Activated effector memory CD4-positive, alpha-beta T cell treated with Interleukin-2 at 50 U/mL for 16 hours (primary cell): ENCODE results near the gene ACAA1.
"Not testable (repeated sequence)": the region's sequence is repeated elsewhere in the genome, so short reads cannot be mapped to it uniquely, and the experiment has no call there.

ENCODE experiments used
- DNase-seq: peaks from one replicate; pipeline ENCODE4 v3.0.0-alpha.2; 2020

ACAA1 gene

DNA sequence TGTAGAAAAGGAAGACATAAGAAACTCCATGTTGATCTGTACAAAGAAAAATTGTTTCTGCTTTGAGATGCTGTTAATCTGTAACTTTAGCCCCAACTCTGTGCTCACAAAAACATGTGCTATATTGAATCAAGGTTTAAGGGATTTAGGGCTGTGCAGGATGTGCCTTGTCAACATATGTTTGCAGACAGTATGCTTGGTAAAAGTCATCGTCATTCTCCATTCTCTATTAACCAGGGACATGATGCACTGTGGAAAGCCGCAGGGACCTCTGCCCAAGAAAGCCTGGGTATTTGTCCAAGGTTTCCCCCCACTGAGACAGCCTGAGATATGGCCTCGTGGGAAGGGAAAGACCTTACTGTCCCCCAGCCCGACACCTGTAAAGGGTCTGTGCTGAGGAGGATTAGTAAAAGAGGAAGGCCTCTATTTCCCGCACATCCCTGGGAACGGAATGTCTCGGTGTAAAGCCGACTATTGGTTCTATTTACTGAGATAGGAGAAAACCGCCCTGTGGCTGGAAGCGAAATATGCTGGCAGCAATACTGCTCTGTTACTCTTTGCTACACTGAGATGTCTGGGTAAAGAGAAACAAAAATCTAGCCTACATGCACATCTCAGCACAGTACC is 2.3 kb downstream of the ACAA1 start:
- DNase-seq: not testable (repeated sequence)

- no peak for DNase-seq
Measured at GRCh38 chr3:38133557-38134405, 3.1 kb downstream of the ACAA1 start.

GRCh38 chr3:38133209-38133556 is 3.7 kb downstream of the ACAA1 start:
- no peak for DNase-seq

DNA sequence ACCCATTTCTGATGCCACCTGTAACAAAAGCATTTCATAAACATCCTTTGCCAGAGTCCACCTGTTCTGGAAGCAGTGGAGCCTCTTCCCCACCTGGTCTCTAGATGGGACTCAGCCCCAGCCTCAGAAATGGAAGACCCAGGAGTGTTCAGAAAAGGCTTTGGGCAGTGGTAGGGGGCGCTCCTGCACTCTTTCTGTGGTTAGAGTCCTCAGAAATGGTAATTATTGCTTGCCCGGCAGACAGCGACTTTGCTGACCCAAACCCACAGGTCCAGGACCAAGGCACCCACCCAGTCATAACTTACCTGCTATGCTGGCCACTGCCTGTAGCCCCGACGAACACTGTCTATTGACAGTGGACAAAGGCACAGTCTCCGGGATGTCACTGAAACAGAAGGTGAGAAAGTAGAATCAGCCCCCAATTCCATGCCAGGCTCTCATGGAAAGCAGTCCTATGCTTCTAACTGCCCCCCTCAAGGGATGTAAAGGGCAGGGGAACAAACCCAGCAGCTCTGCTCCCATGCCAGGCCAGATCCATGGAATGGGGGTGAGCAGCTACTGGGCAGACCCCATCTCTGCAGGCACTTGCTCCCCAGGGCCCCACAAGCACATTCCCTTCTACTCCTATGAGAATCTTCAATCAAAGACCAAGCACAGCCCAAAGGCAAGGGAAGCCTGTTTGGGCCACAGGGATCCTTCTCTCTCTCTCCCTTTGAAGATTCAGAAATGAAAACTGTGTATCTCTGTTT is 5.1 kb downstream of the ACAA1 start:
- no peak for DNase-seq

DNA sequence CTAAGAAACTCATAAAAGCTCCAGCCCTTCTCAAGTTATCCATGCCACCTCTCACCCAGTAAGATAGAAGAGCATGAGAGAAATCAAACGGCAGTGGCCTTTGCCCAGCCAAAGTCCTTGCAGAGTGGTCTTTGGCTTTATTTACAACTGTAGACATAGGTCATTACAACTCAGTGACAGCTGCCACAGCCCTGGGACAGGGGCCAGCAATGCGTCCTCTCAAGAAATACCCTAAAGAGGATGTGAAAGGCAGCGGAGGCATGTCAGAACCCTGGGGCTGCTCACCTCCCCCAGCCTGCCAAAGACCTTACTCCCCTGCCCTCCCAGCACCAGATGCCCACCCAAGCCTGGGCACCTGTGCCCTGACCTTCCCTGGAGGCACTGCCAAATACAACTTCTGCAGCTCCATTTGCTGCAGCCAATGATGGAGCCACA is 6.3 kb downstream of the ACAA1 start:
- DNase-seq: no peak

DNA sequence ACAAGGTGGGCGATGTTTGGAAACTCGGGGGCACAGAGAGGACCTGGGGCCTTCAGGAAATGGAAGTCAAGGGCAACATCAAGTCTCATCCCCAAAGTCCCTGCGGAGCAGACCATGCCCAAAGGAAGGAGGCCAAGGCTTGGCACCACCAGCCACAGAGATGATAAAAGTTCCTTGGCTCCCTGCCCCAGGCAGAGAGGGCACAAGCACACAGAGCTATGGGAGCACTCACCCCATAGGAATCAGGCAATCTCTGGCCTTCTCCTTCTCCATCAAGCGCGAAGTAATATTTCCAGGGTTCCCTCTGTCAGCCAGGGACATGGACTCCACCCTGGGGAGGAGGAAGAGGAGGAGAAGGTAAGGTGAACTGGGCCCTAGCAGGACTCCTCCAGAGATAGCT is 7.9 kb downstream of the ACAA1 start:
- no peak for DNase-seq

GRCh38 chr3:38128303-38128655 is 8.6 kb downstream of the ACAA1 start:
- DNase-seq: no peak

DNA sequence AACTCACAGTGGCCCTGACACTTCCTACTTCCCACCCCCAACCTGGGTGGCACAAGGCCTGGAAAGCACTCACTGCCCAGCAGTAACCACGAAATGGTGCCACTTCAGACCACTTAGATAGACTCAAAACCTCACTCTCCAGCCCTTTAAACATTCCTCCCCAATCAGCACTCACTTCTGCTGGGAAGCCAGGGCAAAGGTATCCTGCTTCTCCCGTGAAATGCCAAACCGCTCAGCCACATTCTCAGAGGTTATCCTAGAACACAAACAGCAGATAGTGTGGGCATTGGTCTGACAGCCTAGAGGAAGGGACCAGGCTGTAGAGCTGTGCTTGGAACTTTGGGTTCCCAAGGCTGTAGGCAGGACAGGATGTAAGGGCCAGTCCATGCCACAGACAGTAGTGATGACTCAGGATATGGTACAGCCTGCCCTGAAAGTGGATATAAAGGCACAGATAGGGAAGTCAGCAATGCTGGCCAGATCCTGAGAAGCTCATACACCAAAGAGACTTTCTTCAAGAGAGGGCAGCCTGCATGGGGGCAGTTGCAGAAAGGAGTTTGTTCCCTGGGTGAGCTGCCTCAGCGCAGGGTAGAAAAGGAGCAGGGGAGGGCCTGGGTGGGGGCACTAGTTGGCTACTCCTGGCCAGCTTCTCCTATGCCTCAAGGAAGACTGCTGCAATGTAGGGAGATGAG is 9.2 kb downstream of the ACAA1 start:
- no peak for DNase-seq

DNA sequence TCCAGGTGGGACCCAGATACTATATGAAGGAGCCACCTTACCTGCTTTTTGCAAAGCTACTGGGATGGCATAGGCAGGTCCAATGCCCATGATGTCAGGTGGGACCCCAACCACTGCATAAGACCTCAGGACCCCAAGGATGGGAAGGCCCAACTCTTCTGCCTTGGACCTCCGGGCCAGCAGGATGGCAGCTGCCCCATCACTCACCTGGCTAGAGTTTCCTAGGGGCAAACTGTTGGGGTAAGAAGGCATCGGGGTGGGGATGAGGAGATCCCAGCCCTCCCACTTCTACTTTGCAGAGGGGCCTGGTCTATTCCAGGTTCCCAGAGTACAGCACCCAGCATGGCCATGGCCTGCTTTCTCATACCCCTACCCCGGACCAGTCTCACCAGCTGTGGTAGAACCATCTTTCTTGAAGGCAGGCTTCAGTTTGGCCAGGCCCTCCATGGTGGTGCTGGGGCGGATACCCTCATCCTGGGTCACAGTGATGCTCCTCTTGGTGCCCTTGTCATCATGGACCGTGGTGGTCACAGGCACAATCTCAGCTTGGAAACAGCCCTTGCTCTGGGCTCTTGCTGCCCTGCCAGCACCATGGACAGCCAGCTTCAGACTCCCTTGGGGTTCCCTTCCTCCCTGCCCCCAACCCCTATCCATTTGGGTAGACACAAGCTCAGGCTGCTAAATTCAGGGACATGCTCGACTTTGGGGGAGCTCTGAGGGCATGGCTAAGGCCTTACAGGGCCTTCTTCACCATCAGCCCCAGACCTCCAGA is 10.6 kb downstream of the ACAA1 start:
- no peak for DNase-seq

GRCh38 chr3:38125305-38126120 is 11.4 kb downstream of the ACAA1 start:
- DNase-seq: no peak

DNA sequence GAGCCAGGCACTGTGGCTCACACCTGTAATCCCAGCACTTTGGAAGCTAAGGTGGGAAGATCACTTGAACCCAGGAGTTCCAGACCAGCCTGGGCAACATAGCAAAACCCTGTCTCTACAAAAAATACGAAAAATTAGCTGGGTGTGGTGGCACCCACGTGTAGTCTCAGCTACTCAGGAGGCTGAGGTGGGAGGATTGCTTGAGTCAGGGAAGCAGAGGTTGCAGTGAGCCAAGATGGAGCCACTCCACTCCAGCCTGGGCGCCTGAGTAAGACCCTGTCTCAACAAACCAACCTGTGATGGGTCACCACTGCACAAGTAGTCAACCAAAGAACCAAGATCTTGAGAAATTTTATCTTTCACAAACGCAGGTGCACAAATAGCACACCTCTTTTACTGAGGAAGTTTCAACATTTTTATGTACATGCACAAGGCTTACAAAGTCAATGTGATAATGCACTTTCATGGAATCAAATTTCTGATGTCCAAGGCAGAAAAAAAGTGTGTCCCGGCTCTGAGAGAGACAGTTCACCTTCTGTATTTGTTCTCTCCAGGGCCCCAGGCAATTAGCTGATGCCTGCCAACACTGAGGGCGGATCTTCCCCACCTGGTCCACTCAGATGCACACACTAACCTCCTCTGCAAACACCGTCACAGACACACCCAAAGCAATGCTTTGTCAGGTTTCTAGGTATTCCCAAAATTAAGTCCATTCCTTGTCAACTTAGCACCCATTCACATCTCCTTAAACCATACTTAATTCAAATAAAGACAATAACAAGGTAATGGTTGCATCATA is 12.4 kb downstream of the ACAA1 start:
- no peak for DNase-seq

GRCh38 chr3:38122712-38123290 is 14.1 kb downstream of the ACAA1 start:
- no peak for DNase-seq

DNA sequence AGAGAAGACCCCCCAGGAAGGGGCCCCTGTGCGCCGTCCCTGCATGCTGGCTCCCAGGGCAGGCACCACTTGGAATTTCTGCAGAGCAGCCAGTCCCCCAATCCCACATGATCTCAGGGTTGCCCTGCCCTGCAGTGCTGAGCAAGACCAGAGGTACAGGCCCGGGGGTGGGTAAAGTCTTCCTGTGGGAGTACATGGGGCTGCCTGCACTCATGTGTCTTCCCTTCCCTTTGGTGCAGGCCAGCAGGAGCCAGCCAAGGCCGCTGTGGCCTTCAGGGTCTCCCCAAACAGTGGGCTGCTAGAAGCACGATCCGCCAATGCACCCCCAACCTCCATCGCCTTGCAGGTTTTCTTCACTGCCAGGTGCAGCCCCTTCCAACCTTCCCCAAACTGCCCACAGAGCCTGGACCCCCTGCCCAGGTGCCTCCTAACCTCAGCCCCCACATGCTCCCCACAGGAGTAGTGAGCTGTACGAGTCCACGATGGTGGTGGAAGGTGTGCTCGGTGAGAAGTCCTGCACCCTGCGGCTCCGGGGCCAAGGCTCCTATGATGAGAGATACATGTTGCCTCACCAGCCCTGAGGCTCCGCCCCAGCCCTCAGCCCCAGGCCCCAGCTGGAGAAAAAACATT is 15.0 kb downstream of the ACAA1 start:
- DNase-seq: no peak

GRCh38 chr3:38121451-38121831 is 15.5 kb downstream of the ACAA1 start:
- DNase-seq: no peak

DNA sequence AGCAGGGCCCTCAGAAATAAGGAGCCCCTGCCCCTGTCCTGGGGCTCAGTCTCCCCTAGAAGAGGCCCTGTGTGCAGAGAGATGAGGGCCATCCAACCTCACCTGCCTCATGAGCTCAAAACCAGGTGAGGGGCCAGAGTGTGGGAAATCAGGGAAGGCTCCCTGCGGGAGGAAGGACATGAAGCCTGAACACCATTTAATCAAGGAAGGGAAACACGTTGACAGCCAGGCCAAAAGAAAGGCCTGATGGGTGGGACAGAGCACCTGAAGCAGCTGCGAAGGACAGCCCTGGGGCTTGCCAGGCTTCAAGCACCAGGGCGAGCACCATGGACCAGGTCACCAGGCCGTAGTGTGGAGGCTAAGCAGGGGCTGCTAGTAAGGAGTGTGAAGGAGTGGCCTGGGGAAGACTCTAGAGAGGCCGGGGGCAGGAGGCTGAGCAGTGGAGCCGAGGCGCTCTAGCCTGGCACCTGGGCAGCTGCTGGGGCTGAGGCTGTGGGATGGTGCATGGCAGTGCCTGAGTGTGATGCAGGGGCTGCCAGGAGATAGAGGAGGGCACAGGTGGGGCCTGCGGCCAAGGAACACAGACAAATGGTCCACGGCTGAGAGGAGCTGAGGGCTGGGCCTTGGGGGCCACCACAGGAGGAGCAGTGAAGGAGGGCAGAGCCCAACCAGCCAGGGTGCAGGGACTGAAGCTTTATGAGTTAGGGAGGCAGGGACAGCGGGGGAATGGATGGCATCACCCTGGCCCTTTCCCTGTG is 16.1 kb downstream of the ACAA1 start:
- no peak for DNase-seq

DNA sequence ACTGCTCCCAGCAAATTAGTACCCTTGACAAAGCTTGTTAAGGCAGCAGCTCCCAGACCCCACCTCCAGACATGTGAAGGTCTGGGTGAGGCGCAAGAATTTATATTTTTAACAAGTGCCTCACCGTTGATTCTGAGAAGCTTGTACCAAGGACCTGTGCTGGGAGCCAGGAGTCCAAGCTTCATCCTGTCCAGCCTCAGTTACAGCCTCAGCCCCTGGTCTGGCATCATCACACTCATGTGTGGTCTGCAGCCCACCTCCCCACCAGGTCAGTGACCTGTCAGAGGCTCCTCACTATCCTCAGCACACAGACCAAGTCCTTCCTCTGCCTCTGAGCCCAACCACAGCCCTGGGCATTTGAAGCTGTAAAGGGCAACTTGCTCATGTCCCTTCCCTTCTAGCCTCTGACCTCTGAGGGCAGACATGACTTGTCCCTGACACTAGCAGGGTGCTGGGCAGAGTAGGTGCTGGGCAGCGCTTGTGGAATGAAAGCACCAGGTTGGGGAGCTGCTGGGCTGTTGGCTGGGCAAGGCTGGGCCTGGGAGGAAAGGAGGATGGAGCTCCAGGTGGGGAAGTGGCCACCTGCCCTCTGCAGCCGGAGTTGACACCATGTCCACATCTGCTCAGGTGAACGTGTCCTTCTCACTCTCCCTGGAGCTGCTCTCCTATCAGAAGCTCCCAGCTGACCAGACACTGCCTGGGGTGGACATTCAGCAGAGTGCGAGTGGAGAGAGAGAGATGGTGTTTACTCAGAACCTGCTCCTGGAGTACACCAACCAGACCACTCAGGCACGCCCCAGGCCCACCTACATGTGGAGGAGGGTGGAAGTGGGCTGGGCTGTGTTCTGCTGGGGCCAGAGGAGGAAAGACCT is 16.9 kb downstream of the ACAA1 start:
- no peak for DNase-seq

DNA sequence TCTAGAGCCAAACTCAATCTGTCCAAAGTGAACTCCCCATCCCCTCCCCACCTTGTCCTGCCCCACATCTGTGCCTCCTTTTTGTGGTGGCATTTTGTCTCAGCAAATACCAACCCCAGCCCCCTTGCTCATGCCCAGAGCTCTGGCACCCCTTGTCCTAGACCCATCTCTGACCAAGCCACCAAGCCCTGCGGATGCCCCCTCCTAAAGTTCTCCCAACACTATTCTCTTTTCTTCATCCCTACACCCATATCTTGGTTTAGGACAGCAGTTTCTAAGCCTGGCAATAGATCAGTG is 17.7 kb downstream of the ACAA1 start:
- no peak for DNase-seq
